ENCODE measurements around the gene GSTM5. TPM values are rescaled to one million over a fixed set of nuclear protein-coding genes. Genes with fewer than 3 reads are reported as not detected.
A peak's percentile ranks its signal among the peaks of the same experiment; 100 is the strongest.

Gene GSTM5
- total and polyA plus RNA-seq, 2 of the 13 experiments (the other 11 are each of a cell fraction or from before 2014, with no cell fraction given): not detected

DNA sequence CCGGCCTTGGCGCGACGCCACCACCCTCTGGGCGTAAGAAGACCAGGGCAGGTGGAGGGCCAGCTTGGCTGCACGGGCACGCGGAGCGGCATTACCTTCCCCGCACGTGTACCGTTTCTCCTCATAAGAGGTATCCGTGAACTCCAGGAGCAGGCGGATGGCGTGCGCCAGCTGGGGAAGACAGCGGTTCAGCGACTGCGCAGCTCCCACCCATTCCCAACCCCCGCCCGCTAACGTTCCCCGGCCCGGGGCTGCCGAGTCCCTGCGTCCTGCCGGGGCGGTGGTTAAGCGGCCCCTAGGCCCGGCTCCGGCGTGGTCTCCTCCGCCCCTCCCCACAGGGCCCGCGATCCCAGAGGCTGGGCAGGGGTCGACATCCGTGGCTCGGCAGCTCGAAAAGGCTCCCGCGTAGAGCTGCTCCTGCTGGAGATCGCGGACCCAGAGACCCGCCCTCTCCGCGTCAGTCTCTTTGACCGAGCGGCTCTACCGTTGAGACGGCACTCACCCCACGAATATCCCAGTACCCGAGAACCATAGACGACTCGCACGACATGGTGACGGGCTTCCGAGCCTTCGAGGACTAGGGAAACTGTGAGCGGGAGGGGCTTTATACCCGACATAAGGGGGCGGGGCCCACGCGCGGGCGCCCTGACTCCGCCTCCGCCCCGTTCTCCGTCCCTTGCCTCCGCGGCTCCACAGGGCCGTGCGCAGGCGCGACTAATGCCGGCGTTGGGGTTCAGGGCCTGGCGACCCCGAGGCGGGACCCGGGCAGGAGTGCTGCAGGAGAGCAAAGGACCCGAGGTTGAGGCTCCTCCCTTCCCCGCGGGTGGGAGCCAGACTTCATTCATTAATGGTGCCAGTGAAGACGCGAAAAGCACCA is 27.9 kb downstream of the GSTM5 start (continued):
- TF ChIP-seq, protein P1, sequence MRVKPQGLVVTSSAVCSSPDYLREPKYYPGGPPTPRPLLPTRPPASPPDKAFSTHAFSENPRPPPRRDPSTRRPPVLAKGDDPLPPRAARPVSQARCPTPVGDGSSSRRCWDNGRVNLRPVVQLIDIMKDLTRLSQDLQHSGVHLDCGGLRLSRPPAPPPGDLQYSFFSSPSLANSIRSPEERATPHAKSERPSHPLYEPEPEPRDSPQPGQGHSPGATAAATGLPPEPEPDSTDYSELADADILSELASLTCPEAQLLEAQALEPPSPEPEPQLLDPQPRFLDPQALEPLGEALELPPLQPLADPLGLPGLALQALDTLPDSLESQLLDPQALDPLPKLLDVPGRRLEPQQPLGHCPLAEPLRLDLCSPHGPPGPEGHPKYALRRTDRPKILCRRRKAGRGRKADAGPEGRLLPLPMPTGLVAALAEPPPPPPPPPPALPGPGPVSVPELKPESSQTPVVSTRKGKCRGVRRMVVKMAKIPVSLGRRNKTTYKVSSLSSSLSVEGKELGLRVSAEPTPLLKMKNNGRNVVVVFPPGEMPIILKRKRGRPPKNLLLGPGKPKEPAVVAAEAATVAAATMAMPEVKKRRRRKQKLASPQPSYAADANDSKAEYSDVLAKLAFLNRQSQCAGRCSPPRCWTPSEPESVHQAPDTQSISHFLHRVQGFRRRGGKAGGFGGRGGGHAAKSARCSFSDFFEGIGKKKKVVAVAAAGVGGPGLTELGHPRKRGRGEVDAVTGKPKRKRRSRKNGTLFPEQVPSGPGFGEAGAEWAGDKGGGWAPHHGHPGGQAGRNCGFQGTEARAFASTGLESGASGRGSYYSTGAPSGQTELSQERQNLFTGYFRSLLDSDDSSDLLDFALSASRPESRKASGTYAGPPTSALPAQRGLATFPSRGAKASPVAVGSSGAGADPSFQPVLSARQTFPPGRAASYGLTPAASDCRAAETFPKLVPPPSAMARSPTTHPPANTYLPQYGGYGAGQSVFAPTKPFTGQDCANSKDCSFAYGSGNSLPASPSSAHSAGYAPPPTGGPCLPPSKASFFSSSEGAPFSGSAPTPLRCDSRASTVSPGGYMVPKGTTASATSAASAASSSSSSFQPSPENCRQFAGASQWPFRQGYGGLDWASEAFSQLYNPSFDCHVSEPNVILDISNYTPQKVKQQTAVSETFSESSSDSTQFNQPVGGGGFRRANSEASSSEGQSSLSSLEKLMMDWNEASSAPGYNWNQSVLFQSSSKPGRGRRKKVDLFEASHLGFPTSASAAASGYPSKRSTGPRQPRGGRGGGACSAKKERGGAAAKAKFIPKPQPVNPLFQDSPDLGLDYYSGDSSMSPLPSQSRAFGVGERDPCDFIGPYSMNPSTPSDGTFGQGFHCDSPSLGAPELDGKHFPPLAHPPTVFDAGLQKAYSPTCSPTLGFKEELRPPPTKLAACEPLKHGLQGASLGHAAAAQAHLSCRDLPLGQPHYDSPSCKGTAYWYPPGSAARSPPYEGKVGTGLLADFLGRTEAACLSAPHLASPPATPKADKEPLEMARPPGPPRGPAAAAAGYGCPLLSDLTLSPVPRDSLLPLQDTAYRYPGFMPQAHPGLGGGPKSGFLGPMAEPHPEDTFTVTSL (CRISPR knock-in tag; IDR thresholded peaks at IDR 0.05; ENCODE audit: borderline replicate concordance): 0 out of 2 replicates have a peak, but pooled peaks have one; percentile 40
- TF ChIP-seq, protein P2, sequence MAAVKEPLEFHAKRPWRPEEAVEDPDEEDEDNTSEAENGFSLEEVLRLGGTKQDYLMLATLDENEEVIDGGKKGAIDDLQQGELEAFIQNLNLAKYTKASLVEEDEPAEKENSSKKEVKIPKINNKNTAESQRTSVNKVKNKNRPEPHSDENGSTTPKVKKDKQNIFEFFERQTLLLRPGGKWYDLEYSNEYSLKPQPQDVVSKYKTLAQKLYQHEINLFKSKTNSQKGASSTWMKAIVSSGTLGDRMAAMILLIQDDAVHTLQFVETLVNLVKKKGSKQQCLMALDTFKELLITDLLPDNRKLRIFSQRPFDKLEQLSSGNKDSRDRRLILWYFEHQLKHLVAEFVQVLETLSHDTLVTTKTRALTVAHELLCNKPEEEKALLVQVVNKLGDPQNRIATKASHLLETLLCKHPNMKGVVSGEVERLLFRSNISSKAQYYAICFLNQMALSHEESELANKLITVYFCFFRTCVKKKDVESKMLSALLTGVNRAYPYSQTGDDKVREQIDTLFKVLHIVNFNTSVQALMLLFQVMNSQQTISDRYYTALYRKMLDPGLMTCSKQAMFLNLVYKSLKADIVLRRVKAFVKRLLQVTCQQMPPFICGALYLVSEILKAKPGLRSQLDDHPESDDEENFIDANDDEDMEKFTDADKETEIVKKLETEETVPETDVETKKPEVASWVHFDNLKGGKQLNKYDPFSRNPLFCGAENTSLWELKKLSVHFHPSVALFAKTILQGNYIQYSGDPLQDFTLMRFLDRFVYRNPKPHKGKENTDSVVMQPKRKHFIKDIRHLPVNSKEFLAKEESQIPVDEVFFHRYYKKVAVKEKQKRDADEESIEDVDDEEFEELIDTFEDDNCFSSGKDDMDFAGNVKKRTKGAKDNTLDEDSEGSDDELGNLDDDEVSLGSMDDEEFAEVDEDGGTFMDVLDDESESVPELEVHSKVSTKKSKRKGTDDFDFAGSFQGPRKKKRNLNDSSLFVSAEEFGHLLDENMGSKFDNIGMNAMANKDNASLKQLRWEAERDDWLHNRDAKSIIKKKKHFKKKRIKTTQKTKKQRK (IDR thresholded peaks at IDR 0.05; ENCODE audit: low read length): no peak
- TF ChIP-seq HDAC6 (IDR thresholded peaks at IDR 0.05; ENCODE audit: low read depth, low read length) (no peak), REXO4 (CRISPR knock-in tag; IDR thresholded peaks at IDR 0.05; ENCODE audit: borderline replicate concordance) (no peak), ESRRA (CRISPR knock-in tag; IDR thresholded peaks at IDR 0.05; ENCODE audit: low read depth) (no peak), CHD2 (IDR thresholded peaks at IDR 0.05; ENCODE audit: low read depth, low read length) (no peak), FOSL1 (CRISPR knock-in tag; IDR thresholded peaks at IDR 0.05; ENCODE audit: borderline replicate concordance) (no peak), ZNF713 (CRISPR knock-in tag; IDR thresholded peaks at IDR 0.05) (no peak), IRF9 (CRISPR knock-in tag; IDR thresholded peaks at IDR 0.05; ENCODE audit: borderline replicate concordance) (peak; percentile 94)
- TF ChIP-seq, protein P3, sequence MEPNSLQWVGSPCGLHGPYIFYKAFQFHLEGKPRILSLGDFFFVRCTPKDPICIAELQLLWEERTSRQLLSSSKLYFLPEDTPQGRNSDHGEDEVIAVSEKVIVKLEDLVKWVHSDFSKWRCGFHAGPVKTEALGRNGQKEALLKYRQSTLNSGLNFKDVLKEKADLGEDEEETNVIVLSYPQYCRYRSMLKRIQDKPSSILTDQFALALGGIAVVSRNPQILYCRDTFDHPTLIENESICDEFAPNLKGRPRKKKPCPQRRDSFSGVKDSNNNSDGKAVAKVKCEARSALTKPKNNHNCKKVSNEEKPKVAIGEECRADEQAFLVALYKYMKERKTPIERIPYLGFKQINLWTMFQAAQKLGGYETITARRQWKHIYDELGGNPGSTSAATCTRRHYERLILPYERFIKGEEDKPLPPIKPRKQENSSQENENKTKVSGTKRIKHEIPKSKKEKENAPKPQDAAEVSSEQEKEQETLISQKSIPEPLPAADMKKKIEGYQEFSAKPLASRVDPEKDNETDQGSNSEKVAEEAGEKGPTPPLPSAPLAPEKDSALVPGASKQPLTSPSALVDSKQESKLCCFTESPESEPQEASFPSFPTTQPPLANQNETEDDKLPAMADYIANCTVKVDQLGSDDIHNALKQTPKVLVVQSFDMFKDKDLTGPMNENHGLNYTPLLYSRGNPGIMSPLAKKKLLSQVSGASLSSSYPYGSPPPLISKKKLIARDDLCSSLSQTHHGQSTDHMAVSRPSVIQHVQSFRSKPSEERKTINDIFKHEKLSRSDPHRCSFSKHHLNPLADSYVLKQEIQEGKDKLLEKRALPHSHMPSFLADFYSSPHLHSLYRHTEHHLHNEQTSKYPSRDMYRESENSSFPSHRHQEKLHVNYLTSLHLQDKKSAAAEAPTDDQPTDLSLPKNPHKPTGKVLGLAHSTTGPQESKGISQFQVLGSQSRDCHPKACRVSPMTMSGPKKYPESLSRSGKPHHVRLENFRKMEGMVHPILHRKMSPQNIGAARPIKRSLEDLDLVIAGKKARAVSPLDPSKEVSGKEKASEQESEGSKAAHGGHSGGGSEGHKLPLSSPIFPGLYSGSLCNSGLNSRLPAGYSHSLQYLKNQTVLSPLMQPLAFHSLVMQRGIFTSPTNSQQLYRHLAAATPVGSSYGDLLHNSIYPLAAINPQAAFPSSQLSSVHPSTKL (CRISPR knock-in tag; IDR thresholded peaks at IDR 0.05): no peak
- TF ChIP-seq, protein P4, sequence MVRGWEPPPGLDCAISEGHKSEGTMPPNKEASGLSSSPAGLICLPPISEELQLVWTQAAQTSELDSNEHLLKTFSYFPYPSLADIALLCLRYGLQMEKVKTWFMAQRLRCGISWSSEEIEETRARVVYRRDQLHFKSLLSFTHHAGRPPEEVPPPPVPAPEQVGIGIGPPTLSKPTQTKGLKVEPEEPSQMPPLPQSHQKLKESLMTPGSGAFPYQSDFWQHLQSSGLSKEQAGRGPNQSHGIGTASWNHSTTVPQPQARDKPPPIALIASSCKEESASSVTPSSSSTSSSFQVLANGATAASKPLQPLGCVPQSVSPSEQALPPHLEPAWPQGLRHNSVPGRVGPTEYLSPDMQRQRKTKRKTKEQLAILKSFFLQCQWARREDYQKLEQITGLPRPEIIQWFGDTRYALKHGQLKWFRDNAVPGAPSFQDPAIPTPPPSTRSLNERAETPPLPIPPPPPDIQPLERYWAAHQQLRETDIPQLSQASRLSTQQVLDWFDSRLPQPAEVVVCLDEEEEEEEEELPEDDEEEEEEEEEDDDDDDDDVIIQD (CRISPR knock-in tag; IDR thresholded peaks at IDR 0.05; ENCODE audit: low read depth): no peak

All from HepG2 (cell line).